ENCODE results near the gene KIF25.

KIF25 gene

DNA sequence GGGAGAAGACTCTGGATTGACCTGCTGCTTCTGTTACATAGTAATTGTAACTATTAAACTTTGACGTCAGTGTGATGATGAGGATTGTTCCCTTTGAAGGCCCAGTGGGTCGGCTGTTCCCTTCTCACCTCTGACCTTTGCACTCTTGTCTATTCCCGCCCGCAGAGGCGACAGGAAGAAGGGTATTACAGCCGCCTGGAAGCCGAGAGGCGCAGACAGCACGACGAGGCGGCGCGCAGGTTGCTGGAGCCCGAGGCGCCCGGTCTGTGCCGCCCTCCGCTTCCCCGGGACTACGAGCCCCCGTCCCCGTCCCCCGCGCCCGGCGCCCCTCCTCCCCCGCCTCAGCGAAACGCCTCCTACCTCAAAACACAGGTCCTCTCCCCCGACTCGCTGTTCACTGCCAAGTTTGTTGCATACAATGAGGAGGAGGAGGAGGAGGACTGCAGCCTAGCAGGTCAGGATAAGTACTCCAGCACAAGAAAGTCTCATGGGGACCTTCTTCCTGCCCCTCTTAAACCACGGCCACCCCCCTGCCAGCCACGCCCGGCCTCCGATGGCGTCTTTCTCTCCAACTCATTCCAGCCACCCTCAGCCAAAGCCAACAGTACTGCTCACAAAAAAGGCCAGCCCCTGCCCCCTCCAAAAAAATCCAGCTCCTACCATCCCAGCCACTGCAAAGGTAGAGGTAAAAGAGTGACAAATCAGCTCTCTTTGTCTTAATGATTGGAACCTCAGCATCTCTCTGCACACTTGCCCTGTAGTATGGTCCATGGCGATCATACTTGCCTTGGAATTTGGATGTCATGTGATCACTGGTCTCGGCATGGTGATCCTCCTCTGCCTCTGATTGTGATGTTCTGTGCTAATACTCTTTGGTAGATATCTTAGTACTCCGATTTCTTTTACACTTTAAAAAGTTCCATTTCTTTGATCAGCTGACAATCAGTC is 31.6 kb upstream of the KIF25 start:
- DNase-seq (ENCODE audit: insufficient read length, low spot score) (no peak), FAIRE-seq (no peak)
- TF ChIP-seq, protein P1, sequence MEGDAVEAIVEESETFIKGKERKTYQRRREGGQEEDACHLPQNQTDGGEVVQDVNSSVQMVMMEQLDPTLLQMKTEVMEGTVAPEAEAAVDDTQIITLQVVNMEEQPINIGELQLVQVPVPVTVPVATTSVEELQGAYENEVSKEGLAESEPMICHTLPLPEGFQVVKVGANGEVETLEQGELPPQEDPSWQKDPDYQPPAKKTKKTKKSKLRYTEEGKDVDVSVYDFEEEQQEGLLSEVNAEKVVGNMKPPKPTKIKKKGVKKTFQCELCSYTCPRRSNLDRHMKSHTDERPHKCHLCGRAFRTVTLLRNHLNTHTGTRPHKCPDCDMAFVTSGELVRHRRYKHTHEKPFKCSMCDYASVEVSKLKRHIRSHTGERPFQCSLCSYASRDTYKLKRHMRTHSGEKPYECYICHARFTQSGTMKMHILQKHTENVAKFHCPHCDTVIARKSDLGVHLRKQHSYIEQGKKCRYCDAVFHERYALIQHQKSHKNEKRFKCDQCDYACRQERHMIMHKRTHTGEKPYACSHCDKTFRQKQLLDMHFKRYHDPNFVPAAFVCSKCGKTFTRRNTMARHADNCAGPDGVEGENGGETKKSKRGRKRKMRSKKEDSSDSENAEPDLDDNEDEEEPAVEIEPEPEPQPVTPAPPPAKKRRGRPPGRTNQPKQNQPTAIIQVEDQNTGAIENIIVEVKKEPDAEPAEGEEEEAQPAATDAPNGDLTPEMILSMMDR (IDR thresholded peaks at IDR 0.05; ENCODE audit: insufficient read depth, missing control alignments) = no peak

DNA sequence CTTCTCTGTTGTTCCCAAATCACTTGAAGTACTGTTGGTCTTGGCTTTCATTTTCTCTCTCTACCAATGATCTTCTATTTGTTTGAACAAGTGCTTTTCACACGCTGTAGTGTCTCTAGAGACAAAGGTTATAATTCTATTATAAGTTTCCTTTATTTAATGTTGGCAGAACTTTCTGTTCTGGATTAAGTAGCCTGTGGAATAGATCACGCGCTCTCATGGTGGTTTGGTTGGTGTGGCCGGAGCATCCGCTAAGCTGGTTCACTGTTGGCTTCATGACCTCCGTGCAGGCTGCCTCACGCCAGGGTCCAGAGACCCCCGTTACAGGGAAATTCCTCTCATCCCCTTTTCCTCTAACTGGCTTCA is 30.9 kb upstream of the KIF25 start:
- no peak for DNase-seq (ENCODE audit: insufficient read length, low spot score)
- TF ChIP-seq, protein P1 (IDR thresholded peaks at IDR 0.05; ENCODE audit: insufficient read depth, missing control alignments) = no peak
- FAIRE-seq = no peak

DNA sequence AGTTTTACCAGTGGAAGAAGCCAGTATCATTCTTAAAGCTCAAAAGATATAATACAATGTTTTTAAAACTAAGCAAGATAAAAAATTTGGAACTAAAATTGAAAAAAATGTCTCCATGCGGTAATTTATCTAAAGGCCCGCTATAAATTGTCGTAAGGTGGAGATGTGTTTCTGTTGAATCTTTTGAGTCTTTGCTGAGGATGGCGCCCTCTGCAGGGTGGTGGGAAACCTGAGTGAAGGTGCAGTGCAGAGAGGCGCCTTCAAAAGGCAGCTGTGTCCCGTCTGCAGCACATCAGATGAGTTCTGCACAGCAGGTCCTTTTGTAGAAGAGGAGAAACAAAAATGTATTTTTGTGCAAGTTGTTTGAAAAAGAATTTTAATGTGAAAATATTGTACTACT is 29.4 kb upstream of the KIF25 start:
- TF ChIP-seq, protein P1 (IDR thresholded peaks at IDR 0.05; ENCODE audit: insufficient read depth, missing control alignments) = peak; percentile 48
- FAIRE-seq = no peak
- DNase-seq (ENCODE audit: insufficient read length, low spot score) = no peak

DNA sequence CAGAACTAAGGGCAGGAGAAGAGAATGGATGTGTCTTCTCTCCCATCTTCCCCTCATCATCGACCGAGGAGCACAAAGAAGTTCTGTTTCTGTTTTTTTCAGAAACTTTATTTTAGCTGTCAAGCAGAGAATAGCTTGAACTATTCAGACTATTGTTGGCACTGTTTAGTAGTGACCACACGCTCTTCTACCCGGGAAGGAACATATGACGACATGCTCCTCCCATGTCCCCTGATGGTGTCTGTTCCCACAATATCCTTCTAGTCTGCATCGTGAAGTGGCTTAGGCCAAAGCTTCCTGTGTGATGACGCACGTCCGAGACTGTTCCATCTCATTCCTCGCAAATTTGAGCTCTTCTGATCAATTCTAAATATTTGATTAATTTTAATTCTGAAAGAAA is 27.2 kb upstream of the KIF25 start:
- DNase-seq (ENCODE audit: insufficient read length, low spot score) (no peak), FAIRE-seq (no peak)
- TF ChIP-seq, protein P1 (IDR thresholded peaks at IDR 0.05; ENCODE audit: insufficient read depth, missing control alignments) = no peak

DNA sequence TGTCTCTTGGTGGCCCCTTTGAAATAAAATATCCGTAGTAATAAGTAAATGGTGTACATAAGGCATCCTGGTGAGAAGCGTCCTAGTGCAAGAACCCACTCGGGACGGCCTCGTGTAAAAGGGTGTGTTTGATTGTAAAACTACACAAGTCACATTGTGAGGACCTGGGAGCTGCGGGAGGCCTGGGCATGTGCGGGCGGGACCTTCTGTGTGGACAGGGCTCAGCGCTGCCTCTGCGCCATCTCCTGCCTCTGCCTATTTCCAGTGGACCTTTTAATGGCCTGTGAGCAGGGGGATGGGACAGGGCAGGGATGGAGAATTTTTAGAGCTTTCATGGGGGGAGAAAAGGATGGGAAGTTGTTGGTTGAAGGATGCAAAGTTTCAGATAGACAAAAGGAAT is 25.3 kb upstream of the KIF25 start:
- FAIRE-seq = no peak
- no peak for DNase-seq (ENCODE audit: insufficient read length, low spot score)
- TF ChIP-seq, protein P1 (IDR thresholded peaks at IDR 0.05; ENCODE audit: insufficient read depth, missing control alignments) = no peak

DNA sequence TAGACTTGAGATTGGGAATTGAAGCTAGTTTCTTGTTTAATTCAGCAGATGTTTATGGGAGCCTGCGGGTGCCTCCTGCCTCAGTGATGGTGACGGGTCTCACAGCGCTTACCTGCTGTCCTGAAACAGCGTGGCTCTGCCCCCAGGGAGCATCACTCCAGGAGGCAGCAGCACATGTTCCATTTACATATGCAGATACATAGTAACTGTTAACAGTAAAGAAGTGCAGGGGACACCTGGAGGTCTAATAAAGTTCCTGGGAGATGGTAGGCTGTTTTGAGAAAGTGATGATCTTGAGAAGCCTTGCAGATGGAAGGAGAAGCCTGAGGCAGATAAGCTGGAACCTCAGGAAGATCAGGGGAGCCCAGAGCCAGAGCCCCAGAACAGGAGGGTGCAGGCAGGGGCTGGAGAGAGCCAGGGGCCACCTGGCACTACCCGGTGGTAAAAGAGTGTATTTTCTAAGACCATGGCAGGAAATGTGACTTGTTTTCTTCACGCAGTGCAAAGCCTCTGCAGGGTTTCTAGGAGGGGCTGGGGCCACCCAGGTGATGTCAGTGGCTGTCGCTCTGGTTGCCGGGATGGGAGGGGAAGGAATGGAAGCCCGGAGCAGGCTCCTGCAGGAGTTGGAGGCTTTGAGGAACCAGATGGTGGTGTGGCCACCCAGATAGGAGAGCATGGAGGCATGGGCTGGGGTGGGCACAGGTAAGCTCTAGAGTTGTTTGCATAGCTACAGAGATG is 24.2 kb upstream of the KIF25 start:
- no peak for DNase-seq (ENCODE audit: insufficient read length, low spot score)
- FAIRE-seq = no peak
- TF ChIP-seq, protein P1 (IDR thresholded peaks at IDR 0.05; ENCODE audit: insufficient read depth, missing control alignments) = no peak
